AG10803 (cell line): ENCODE measurements around the gene TARS3.

Source experiments
- DNase-seq: peaks from one replicate; pipeline ENCODE4 v3.0.0; 2010; ENCODE audit warnings: low read depth
- H3K4me3 ChIP-seq: 2 replicates; pipeline ENCODE4 v1.5.1; 2011; ENCODE audit warnings: mild to moderate bottlenecking, low read length, control low read depth
- TF ChIP-seq, protein P1 (sequence below): conservative IDR thresholded peaks from 2 replicates; pipeline ENCODE4 v1.5.1; 2011; ENCODE audit warnings: mild to moderate bottlenecking, low read length, control low read depth, inconsistent platforms

TARS3 gene

GRCh38 chr15:101617390-101617965 lies 106.8 kb downstream of the TARS3 start:
- H3K4me3 ChIP-seq, result no peak overlapping the region
- TF ChIP-seq, protein P1, sequence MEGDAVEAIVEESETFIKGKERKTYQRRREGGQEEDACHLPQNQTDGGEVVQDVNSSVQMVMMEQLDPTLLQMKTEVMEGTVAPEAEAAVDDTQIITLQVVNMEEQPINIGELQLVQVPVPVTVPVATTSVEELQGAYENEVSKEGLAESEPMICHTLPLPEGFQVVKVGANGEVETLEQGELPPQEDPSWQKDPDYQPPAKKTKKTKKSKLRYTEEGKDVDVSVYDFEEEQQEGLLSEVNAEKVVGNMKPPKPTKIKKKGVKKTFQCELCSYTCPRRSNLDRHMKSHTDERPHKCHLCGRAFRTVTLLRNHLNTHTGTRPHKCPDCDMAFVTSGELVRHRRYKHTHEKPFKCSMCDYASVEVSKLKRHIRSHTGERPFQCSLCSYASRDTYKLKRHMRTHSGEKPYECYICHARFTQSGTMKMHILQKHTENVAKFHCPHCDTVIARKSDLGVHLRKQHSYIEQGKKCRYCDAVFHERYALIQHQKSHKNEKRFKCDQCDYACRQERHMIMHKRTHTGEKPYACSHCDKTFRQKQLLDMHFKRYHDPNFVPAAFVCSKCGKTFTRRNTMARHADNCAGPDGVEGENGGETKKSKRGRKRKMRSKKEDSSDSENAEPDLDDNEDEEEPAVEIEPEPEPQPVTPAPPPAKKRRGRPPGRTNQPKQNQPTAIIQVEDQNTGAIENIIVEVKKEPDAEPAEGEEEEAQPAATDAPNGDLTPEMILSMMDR, result no peak
- DNase-seq, result no peak

DNA sequence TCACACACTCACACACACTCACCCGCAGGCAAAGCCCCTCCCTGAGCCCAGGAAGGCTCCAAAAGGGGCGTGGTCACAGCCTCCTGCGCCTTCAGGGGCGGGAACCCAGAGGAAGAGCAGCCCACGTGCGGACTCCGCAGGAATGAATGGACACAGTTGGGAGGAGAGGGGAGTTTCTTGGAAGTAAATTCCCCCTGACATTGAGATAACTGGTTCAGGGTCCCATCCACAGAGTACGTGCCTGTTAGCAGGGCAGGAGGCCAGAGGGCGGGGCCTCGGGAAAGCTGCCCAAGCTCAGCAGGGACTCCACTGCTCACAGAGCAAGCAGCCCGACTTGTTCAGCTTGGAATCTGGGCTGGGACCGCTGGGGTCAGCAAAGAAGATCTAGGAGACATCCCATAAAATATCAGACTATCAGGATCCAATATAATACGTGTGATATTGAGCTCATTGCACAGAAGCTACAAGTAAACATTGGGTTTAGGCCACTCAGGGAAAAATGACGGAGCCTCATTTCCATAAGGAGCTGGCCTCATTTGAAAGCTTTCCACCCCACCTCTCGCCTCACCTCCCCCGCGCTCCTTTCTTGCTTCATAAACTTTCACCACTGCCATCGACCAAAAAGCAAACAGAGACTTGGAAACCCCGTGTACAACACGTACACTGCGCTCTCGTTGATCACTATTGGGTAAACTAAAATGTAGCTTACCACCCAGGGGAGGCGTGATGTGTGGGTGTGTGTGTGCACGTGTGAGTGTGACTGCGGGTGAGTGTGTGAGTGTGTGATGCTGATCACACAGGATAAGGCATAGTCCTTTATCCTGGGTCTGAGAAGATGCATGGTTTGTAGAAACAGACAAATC lies 108.1 kb downstream of the TARS3 start:
- peak overlapping the region; percentile 33; the same call in 1 of the 2 replicates for H3K4me3 ChIP-seq
- DNase-seq, result peak; percentile 78
- TF ChIP-seq, protein P1, result no peak

DNA sequence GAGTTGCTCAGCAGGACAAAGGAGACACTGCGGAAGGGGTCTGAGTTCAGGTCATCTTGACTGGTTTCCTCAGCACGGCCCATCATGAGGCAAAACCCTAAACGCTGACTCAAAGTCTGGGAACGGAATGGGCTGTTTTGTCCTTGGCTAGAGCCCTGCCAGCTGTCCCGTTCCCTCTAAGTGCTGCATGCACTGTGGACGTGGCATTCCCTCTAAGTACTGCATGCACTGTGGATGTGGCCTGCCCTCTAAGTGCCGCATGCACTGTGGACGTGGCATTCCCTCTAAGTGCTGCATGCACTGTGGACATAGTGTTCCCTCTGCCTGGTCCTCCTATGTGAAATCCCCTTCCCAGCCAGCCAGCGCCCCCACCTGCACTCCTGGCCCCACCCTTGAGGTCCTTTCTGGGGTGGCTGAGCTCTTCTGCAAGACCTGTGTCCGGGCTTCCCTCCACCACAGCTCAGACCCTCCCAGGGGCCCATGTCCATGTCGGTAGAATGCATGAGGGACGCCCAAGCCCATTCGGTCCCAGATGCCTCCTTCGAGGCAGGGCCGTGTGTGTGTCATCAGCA lies 108.8 kb downstream of the TARS3 start:
- H3K4me3 ChIP-seq, result no peak overlapping the region
- peak; percentile 68 for DNase-seq
- TF ChIP-seq, protein P1, result no peak

DNA sequence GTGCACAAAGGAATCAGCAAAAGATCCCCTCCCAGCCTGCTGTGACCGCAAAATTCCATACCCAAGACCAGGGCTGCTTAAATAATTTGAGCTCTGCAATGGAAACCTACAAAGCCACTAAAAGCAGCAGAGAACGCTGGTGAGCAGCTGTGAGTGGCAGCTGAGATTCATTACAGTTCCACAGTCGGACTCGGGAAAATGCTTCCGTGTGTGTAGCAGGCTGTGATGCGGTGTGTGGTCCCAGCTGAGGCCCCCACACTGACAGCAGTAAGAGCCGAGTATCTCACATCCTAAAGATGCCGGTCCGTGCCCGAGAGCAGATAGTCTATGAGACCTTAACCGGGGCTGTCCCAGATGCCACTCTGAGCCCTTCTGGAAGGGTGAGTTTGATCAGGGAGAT lies 109.5 kb downstream of the TARS3 start:
- DNase-seq, result no peak
- TF ChIP-seq, protein P1, result no peak
- no peak overlapping the region for H3K4me3 ChIP-seq

DNA sequence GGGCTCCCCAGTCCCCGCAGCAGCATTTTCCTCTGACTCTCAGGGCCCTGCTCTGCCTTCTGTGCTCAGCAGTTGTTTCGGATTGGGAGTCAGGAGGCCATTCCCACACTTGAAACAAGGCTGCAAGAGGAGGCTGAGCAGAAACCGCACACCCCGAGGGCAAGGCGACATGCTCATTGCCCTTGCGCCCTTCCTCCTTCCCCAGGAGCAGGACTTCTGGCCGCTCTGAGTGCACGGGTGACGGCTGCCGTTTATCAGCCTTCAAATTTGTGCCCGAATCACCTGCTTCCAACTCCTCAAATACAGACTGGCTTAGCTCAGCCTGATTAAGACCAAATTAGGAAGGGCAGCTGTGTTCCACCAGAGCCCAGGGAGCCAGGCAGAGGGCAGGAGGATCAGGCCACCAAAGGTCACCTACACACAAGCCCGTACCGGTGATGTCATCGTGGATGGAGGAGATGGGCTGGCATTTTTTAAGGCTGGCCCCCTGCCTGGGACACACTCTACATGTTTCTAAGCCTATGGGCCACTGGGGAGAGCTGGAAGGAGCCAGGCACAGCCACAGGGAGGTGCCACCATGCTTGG lies 110.2 kb downstream of the TARS3 start:
- TF ChIP-seq, protein P1, result no peak
- no peak overlapping the region for H3K4me3 ChIP-seq
- no peak for DNase-seq

GRCh38 chr15:101613130-101614000 lies 110.9 kb downstream of the TARS3 start:
- no peak overlapping the region for H3K4me3 ChIP-seq
- DNase-seq, result no peak
- TF ChIP-seq, protein P1, result no peak
